Large intestine (tissue), 3 donors: Measurements from ENCODE around the gene NPHP4. TPM values are rescaled to one million over a fixed set of nuclear protein-coding genes. Genes with fewer than 3 reads are reported as not detected.

ENCODE experiments used
- DNase-seq, 2 donors: peaks; one replicate each; pipeline versions ENCODE4 v3.0.0 to v3.0.0-alpha.2; 2013
- H3K27ac ChIP-seq: one replicate; pipeline ENCODE4 v1.5.1; 2013; ENCODE audit warnings: low read length
- H3K27me3 ChIP-seq: 2 replicates; pipeline ENCODE4 v1.6.1; 2013; ENCODE audit warnings: low read length; ENCODE audit not compliant: control insufficient read depth, insufficient read depth
- H3K36me3 ChIP-seq: 2 replicates; pipeline ENCODE4 v1.6.1; 2013; ENCODE audit warnings: low read length; ENCODE audit not compliant: control insufficient read depth, insufficient read depth
- H3K4me1 ChIP-seq: one replicate; pipeline ENCODE4 v1.6.1; 2013; ENCODE audit warnings: low read length; ENCODE audit not compliant: control insufficient read depth, insufficient read depth
- H3K4me3 ChIP-seq: one replicate; pipeline ENCODE4 v1.5.1; 2013; ENCODE audit warnings: low read length
- H3K9me3 ChIP-seq: one replicate; pipeline ENCODE4 v1.6.1; 2013; ENCODE audit warnings: mild to moderate bottlenecking, low read depth, low read length, moderate library complexity; ENCODE audit not compliant: control insufficient read depth
- WGBS: methylation state at CpG from one replicate; pipeline ENCODE4 v1.1.5; 2013; ENCODE audit warnings: low lambda C conversion rate; ENCODE audit not compliant: insufficient coverage; 5-methylcytosine and 5-hydroxymethylcytosine counted together
- polyA plus RNA-seq: library from polyadenylated mRNA; unstranded; fragments of 120-200 nt; gene quantifications from one replicate; pipeline ENCODE4 v1.2.1, GENCODE V29; 2013

The NPHP4 gene
- polyA plus RNA-seq, 1 donor: 11.4 TPM

- Histone ChIP-seq H3K4me3 (no peak overlapping the region), H3K36me3 (no peaks in the 10 kb centered on the region), H3K9me3 (no peaks in the 10 kb centered on the region), H3K4me1 (no peaks in the 10 kb centered on the region), H3K27me3 (no peaks in the 10 kb centered on the region), H3K27ac (no peak overlapping the region)
- no CpG with 5 or more reads among the region's 17 CpGs for WGBS
- DNase-seq: no peak
These were observed 155.3 kb downstream of the NPHP4 start for GRCh38 chr1:5836776-5837440.

GRCh38 chr1:5835179-5835562, 157.1 kb downstream of the NPHP4 start:
- Histone ChIP-seq H3K27me3 (no peaks in the 10 kb centered on the region), H3K9me3 (no peaks in the 10 kb centered on the region), H3K4me1 (no peaks in the 10 kb centered on the region), H3K36me3 (no peaks in the 10 kb centered on the region), H3K4me3 (no peak overlapping the region), H3K27ac (no peak overlapping the region)
- no peak for DNase-seq
- no CpG with 5 or more reads among the region's 8 CpGs for WGBS

GRCh38 chr1:5834477-5835178, 157.6 kb downstream of the NPHP4 start:
- H3K36me3 ChIP-seq: no peaks in the 10 kb centered on the region
- H3K9me3 ChIP-seq: no peaks in the 10 kb centered on the region
- no CpG with 5 or more reads among the region's 32 CpGs for WGBS
- no peak overlapping the region for H3K4me3 ChIP-seq
- no peaks in the 10 kb centered on the region for H3K4me1 ChIP-seq
- DNase-seq: no peak
- H3K27me3 ChIP-seq: no peaks in the 10 kb centered on the region
- no peak overlapping the region for H3K27ac ChIP-seq

- no peaks in the 10 kb centered on the region for H3K36me3 ChIP-seq
- no peak overlapping the region for H3K4me3 ChIP-seq
- H3K27ac ChIP-seq: no peak overlapping the region
- H3K4me1 ChIP-seq: no peaks in the 10 kb centered on the region
- no peaks in the 10 kb centered on the region for H3K9me3 ChIP-seq
- no peak for DNase-seq
- H3K27me3 ChIP-seq: no peaks in the 10 kb centered on the region
- no CpG with 5 or more reads among the region's 14 CpGs for WGBS
These were observed 158.3 kb downstream of the NPHP4 start for GRCh38 chr1:5833911-5834310.

- Histone ChIP-seq H3K4me1 (no peaks in the 10 kb centered on the region), H3K36me3 (no peaks in the 10 kb centered on the region), H3K27ac (no peak overlapping the region), H3K4me3 (no peak overlapping the region), H3K9me3 (no peaks in the 10 kb centered on the region), H3K27me3 (no peaks in the 10 kb centered on the region)
- WGBS: 80% methylated on average over 1 of the region's 40 CpGs
- DNase-seq: no peak
These were observed 159.0 kb downstream of the NPHP4 start for GRCh38 chr1:5832916-5833895.

- no peaks in the 10 kb centered on the region for H3K36me3 ChIP-seq
- no peak for DNase-seq
- H3K9me3 ChIP-seq: no peaks in the 10 kb centered on the region
- no peaks in the 10 kb centered on the region for H3K27me3 ChIP-seq
- no peak overlapping the region for H3K4me3 ChIP-seq
- no peak overlapping the region for H3K27ac ChIP-seq
- WGBS: no CpG with 5 or more reads among the region's 10 CpGs
- no peaks in the 10 kb centered on the region for H3K4me1 ChIP-seq
These were observed 160.5 kb downstream of the NPHP4 start for GRCh38 chr1:5831600-5832335.

GRCh38 chr1:5830771-5831599, 161.2 kb downstream of the NPHP4 start:
- H3K36me3 ChIP-seq: no peaks in the 10 kb centered on the region
- WGBS: no CpG with 5 or more reads among the region's 26 CpGs
- no peak overlapping the region for H3K4me3 ChIP-seq
- H3K27me3 ChIP-seq: no peaks in the 10 kb centered on the region
- H3K4me1 ChIP-seq: no peaks in the 10 kb centered on the region
- DNase-seq: no peak
- H3K9me3 ChIP-seq: no peaks in the 10 kb centered on the region
- H3K27ac ChIP-seq: no peak overlapping the region

GRCh38 chr1:5829414-5829813, 162.8 kb downstream of the NPHP4 start:
- H3K4me3 ChIP-seq: no peak overlapping the region
- no peak for DNase-seq
- WGBS: 71% methylated on average over 1 of the region's 3 CpGs
- no peaks in the 10 kb centered on the region for H3K9me3 ChIP-seq
- H3K27me3 ChIP-seq: no peaks in the 10 kb centered on the region
- H3K4me1 ChIP-seq: no peaks in the 10 kb centered on the region
- H3K27ac ChIP-seq: no peak overlapping the region
- no peaks in the 10 kb centered on the region for H3K36me3 ChIP-seq

GRCh38 chr1:5828308-5828935, 163.8 kb downstream of the NPHP4 start:
- no peak overlapping the region for H3K27ac ChIP-seq
- H3K4me1 ChIP-seq: no peaks in the 10 kb centered on the region
- H3K9me3 ChIP-seq: no peaks in the 10 kb centered on the region
- 100% methylated on average over 1 of the region's 11 CpGs for WGBS
- DNase-seq: no peak
- H3K4me3 ChIP-seq: no peak overlapping the region
- no peaks in the 10 kb centered on the region for H3K36me3 ChIP-seq
- H3K27me3 ChIP-seq: no peaks in the 10 kb centered on the region
